Measurements from ENCODE around the gene PDE9A. TPM values are rescaled to one million over a fixed set of nuclear protein-coding genes. Genes with fewer than 3 reads are reported as not detected.

The PDE9A gene
- total and polyA plus RNA-seq, 2 donors (not counting 3 experiments of a cell fraction or from before 2014, with no cell fraction given) = 0.28 to 2.2 TPM

DNA sequence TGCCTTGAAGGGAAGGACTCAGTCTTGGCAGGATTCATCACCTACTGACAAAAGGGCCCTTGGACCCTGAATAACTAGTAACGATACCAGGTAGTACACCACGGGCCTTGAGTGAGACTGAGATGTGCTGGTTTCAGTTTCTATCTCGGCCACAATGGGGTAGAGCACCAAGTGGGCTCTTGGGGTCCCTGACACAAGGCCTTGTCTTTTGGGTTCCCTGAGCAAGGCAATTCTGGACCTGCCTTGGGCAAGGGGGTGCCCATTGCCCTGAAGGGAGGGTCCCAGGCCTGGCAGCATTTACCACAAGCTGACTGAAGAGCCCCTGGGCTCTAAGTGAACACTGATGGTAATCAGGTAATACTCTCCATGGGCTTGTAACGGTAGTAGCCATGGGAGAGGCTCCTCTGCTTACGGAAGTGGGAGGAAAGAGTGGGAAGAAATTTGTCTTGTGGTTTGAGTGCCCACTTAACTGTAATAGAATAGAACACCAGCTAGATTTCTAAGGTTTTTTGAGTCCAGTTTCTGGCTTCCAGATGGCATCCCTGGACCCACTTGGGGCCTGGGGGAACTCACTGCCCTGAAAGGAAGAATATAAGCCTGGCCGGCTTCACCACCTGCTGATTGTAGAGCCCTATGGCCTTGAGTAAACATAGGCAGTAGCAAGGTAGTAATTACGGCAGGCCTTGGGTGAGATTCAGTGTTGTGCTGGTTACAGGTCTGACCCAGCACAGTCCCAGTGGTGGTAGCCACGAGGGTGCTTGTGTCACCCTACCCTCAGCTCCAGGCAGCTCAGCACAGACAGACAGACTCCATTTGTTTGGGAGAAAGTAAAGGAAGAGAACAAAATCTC, 167.4 kb downstream of the PDE9A start:
- no peaks in the 10 kb centered on the region for H3K36me3 ChIP-seq (ENCODE audit: control insufficient read depth in 2 of 2, extremely low read depth in 1 of 2, insufficient read depth in 2 of 2, low read length in 2 of 2)
- no TSS peak for BruUV-seq (replicated peaks)
- H3K79me2 ChIP-seq (ENCODE audit: control insufficient read depth, insufficient read depth, low read length) = no peaks in the 10 kb centered on the region
- ChIA-PET CTCF (interaction anchor here (1.3 to 4.3 kb wide), 2 partner anchors 41 to 227 kb away, joined by 3 to 48 read pairs; no protein-coding TSS in a partner anchor), POLR2A (no interaction called here)
- H2AFZ ChIP-seq (ENCODE audit: low read depth, low read length) = no peak overlapping the region
- FAIRE-seq (no peak), DNase-seq (ENCODE audit: low read depth, low spot score) (no peak)
- H3K4me1 ChIP-seq (ENCODE audit: control insufficient read depth, extremely low read depth, insufficient read depth, low read length) = no peaks in the 10 kb centered on the region
- H3K9ac ChIP-seq (replicated peaks; ENCODE audit: extremely low read depth, insufficient read depth, low read length) = no peak overlapping the region
- H4K20me1 ChIP-seq (replicated peaks; ENCODE audit: control insufficient read depth, extremely low read depth, insufficient read depth, low read length) = no peaks in the 10 kb centered on the region
- H3K4me2 ChIP-seq (ENCODE audit: insufficient read depth, low read length) = no peak overlapping the region
- no peaks in the 10 kb centered on the region for H3K9me3 ChIP-seq (replicated peaks; ENCODE audit: control insufficient read depth, insufficient read depth, low read length)
- no peak overlapping the region for H3K27ac ChIP-seq (ENCODE audit: insufficient read depth, low read depth, low read length)
- dilution Hi-C loops (cut with MboI; ENCODE audit: extremely low pct_ligation_motif_present, low sequenced_read_pairs) = no loop called here
- no peak overlapping the region for H3K4me3 ChIP-seq (replicated peaks in 1 of 3; ENCODE audit: insufficient read depth in 1 of 3, low read depth in 1 of 3, low read length in 3 of 3)
- peaks cover 8 to 16% of the 10 kb centered on the region in 2 experiments for H3K27me3 ChIP-seq (ENCODE audit: control insufficient read depth in 2 of 2, insufficient read depth in 2 of 2, low read length in 2 of 2)
- no peaks in the 10 kb centered on the region for H3K9me1 ChIP-seq (replicated peaks; ENCODE audit: control insufficient read depth, extremely low read depth, insufficient read depth, low read length)
- intact Hi-C loops (cut with micrococcal nuclease) = no loop called here
- TF ChIP-seq EZH2 (IDR thresholded peaks at IDR 0.05; ENCODE audit: borderline replicate concordance, low read depth, low read length, severe bottlenecking) (no peak), MYC (IDR thresholded peaks at IDR 0.05; ENCODE audit: low read depth, low read length) (no peak), JUN (IDR thresholded peaks at IDR 0.05; ENCODE audit: borderline replicate concordance, insufficient read depth, insufficient read length, low read depth) (no peak)
- TF ChIP-seq, protein P1, sequence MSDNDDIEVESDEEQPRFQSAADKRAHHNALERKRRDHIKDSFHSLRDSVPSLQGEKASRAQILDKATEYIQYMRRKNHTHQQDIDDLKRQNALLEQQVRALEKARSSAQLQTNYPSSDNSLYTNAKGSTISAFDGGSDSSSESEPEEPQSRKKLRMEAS (IDR thresholded peaks at IDR 0.05; ENCODE audit: insufficient read depth, insufficient read length) = no peak

Other genes with a start within 250 kb of the PDE9A start
- not detected in 2 replicates for gene UBASH3A, start 249.7 kb upstream of the PDE9A start, total RNA-seq
- gene UBASH3A, start 249.7 kb upstream of the PDE9A start, polyA plus RNA-seq = not detected in 2 replicates
- not detected in 2 replicates for gene RSPH1, start 157.4 kb upstream of the PDE9A start, total RNA-seq
- 0.08 TPM in 1 of 2 replicates, not detected in the other for gene RSPH1, start 157.4 kb upstream of the PDE9A start, polyA plus RNA-seq
- 7.6 and 11.2 TPM in 2 replicates for gene SLC37A1, start 139.8 kb upstream of the PDE9A start, total RNA-seq
- gene SLC37A1, start 139.8 kb upstream of the PDE9A start, polyA plus RNA-seq = 4.6 and 4.7 TPM in 2 replicates
- 30.4 and 40.0 TPM in 2 replicates for gene WDR4, start 225.9 kb downstream of the PDE9A start, total RNA-seq
- 18.6 and 24.5 TPM in 2 replicates for gene WDR4, start 225.9 kb downstream of the PDE9A start, polyA plus RNA-seq
- gene NDUFV3, start 239.7 kb downstream of the PDE9A start, total RNA-seq = 40.6 and 45.7 TPM in 2 replicates
- 12.1 and 13.4 TPM in 2 replicates for gene NDUFV3, start 239.7 kb downstream of the PDE9A start, polyA plus RNA-seq